WTC11 (cell line): ENCODE measurements around the gene PRKCZ. TPM values are rescaled to one million over a fixed set of nuclear protein-coding genes. Genes with fewer than 3 reads are reported as not detected.

Experiments
- ATAC-seq: fragments of 200-7000 bp; cut with Tn5 transposase; 2 replicates; pipeline ENCODE4 v1.10.0; 2021; ENCODE audit warnings: mild to moderate bottlenecking, moderate library complexity
- CTCF ChIA-PET: fragments of 300-600 bp; sonication (Branson Sonifier 250); formaldehyde crosslinking; loops from one replicate; lab custom pipeline; 2021; ENCODE audit warnings: antibody characterized with exemption; lab: Charles Lee
- POLR2A ChIA-PET: fragments of 350-600 bp; sonication (Branson Sonifier 250); formaldehyde crosslinking; loops from one replicate; lab custom pipeline; 2021; ENCODE audit warnings: antibody characterized with exemption; lab: Charles Lee
- DNase-seq: peaks from one replicate; pipeline ENCODE4 v3.0.0; 2021; ENCODE audit warnings: low spot score
- H3K27ac Mint-ChIP-seq: 2 replicates; pipeline ENCODE4 v1.8.0; 2021; ENCODE audit warnings: mixed read lengths
- H3K27me3 Mint-ChIP-seq: 2 replicates; pipeline ENCODE4 v1.8.0; 2021; ENCODE audit warnings: low read depth, mild to moderate bottlenecking, moderate library complexity, mixed read lengths
- H3K36me3 Mint-ChIP-seq: 2 replicates; pipeline ENCODE4 v1.8.0; 2021; ENCODE audit warnings: mixed read lengths
- H3K4me1 Mint-ChIP-seq: 2 replicates; pipeline ENCODE4 v1.8.0; 2022; ENCODE audit warnings: mixed read lengths
- H3K4me3 Mint-ChIP-seq: 2 replicates; pipeline ENCODE4 v1.8.0; 2021; ENCODE audit warnings: mild to moderate bottlenecking, moderate library complexity, mixed read lengths
- H3K9me3 Mint-ChIP-seq: 2 replicates; pipeline ENCODE4 v1.8.0; 2021; ENCODE audit warnings: mixed read lengths
- ARID4B ChIP-seq: sonication (generic); formaldehyde crosslinking; IDR thresholded peaks from 2 replicates; pipeline ENCODE4 v1.8.0; 2023; ENCODE audit warnings: missing genetic modification reagents, mild to moderate bottlenecking, borderline replicate concordance
- ATF1 ChIP-seq: sonication (generic); formaldehyde crosslinking; IDR thresholded peaks from 2 replicates; pipeline ENCODE4 v1.8.1; 2023; ENCODE audit warnings: mild to moderate bottlenecking, moderate library complexity, missing genetic modification reagents
- ATF2 ChIP-seq: sonication (generic); formaldehyde crosslinking; IDR thresholded peaks from 2 replicates; pipeline ENCODE4 v1.8.1; 2022; ENCODE audit warnings: low read depth, missing genetic modification reagents, borderline replicate concordance
- CDX4 ChIP-seq: fragments of 250-450 bp; sonication (Bioruptor Pico); IDR thresholded peaks from 2 replicates; pipeline ENCODE4 v1.9.0; 2021; ENCODE audit warnings: moderate library complexity, mild to moderate bottlenecking, inconsistent platforms, borderline replicate concordance
- CREB1 ChIP-seq: sonication (generic); formaldehyde crosslinking; IDR thresholded peaks from 2 replicates; pipeline ENCODE4 v1.8.0; 2023; ENCODE audit warnings: mild to moderate bottlenecking, missing genetic modification reagents
- CREM ChIP-seq: sonication (generic); formaldehyde crosslinking; IDR thresholded peaks from 2 replicates; pipeline ENCODE4 v1.8.1; 2022; ENCODE audit warnings: mild to moderate bottlenecking, missing genetic modification reagents, moderate library complexity
- ETV6 ChIP-seq: sonication (generic); formaldehyde crosslinking; IDR thresholded peaks from 2 replicates; pipeline ENCODE4 v1.8.1; 2022; ENCODE audit warnings: mild to moderate bottlenecking, missing genetic modification reagents
- FOXJ3 ChIP-seq: sonication (generic); formaldehyde crosslinking; IDR thresholded peaks from 2 replicates; pipeline ENCODE4 v1.9.0; 2021; ENCODE audit warnings: missing genetic modification reagents, mild to moderate bottlenecking, borderline replicate concordance
- FOXK1 ChIP-seq: sonication (generic); formaldehyde crosslinking; IDR thresholded peaks from 2 replicates; pipeline ENCODE4 v1.8.0; 2022; ENCODE audit warnings: mild to moderate bottlenecking, moderate library complexity, missing genetic modification reagents
- FOXP1 ChIP-seq: sonication (generic); formaldehyde crosslinking; IDR thresholded peaks from 2 replicates; pipeline ENCODE4 v1.8.0; 2022; ENCODE audit warnings: missing genetic modification reagents, mild to moderate bottlenecking, moderate library complexity, borderline replicate concordance
- GRHL2 ChIP-seq: fragments of 250-450 bp; sonication (Bioruptor Pico); IDR thresholded peaks from 2 replicates; pipeline ENCODE4 v1.8.0; 2022; ENCODE audit warnings: mild to moderate bottlenecking, moderate library complexity; ENCODE audit not compliant: insufficient replicate concordance, severe bottlenecking
- GTF2I ChIP-seq: fragments of 250-450 bp; sonication (Bioruptor Pico); conservative IDR thresholded peaks from 2 replicates; pipeline ENCODE4 v1.4.0; 2021; ENCODE audit warnings: mild to moderate bottlenecking
- HMGXB4 ChIP-seq: sonication (generic); formaldehyde crosslinking; IDR thresholded peaks from 2 replicates; pipeline ENCODE4 v1.8.1; 2023; ENCODE audit warnings: mild to moderate bottlenecking, moderate library complexity, missing genetic modification reagents
- MYBL2 ChIP-seq: sonication (generic); formaldehyde crosslinking; IDR thresholded peaks from 2 replicates; pipeline ENCODE4 v1.8.1; 2023; ENCODE audit warnings: mild to moderate bottlenecking, moderate library complexity, missing genetic modification reagents
- NFE2L1 ChIP-seq: sonication (generic); formaldehyde crosslinking; IDR thresholded peaks from 2 replicates; pipeline ENCODE4 v1.8.1; 2023; ENCODE audit warnings: missing genetic modification reagents
- RELA ChIP-seq: sonication (generic); formaldehyde crosslinking; IDR thresholded peaks from 2 replicates; pipeline ENCODE4 v1.8.1; 2022; ENCODE audit warnings: missing genetic modification reagents, mild to moderate bottlenecking, borderline replicate concordance
- SP1 ChIP-seq: sonication (generic); formaldehyde crosslinking; conservative IDR thresholded peaks from 2 replicates; pipeline ENCODE4 v1.8.1; 2022; ENCODE audit warnings: missing genetic modification reagents
- TEAD4 ChIP-seq: sonication (generic); formaldehyde crosslinking; IDR thresholded peaks from 2 replicates; pipeline ENCODE4 v1.8.0; 2022; ENCODE audit warnings: mild to moderate bottlenecking, missing genetic modification reagents
- ZNF121 ChIP-seq: sonication (generic); formaldehyde crosslinking; IDR thresholded peaks from 2 replicates; pipeline ENCODE4 v1.8.0; 2023; ENCODE audit warnings: missing genetic modification reagents
- ZNF263 ChIP-seq: sonication (generic); formaldehyde crosslinking; IDR thresholded peaks from 2 replicates; pipeline ENCODE4 v1.8.1; 2022; ENCODE audit warnings: low read depth, mild to moderate bottlenecking, moderate library complexity, missing genetic modification reagents
- ZNF281 ChIP-seq: sonication (generic); formaldehyde crosslinking; IDR thresholded peaks from 2 replicates; pipeline ENCODE4 v1.8.0; 2023; ENCODE audit warnings: mild to moderate bottlenecking, missing genetic modification reagents
- ZNF396 ChIP-seq: fragments of 250-450 bp; sonication (Bioruptor Pico); IDR thresholded peaks from 2 replicates; pipeline ENCODE4 v1.8.0; 2021; ENCODE audit warnings: mild to moderate bottlenecking, moderate library complexity, borderline replicate concordance
- ZNF423 ChIP-seq: fragments of 250-450 bp; sonication (Bioruptor Pico); IDR thresholded peaks from 2 replicates; pipeline ENCODE4 v2.1.2; 2022; ENCODE audit warnings: mild to moderate bottlenecking, moderate library complexity
- ZNF671 ChIP-seq: fragments of 250-450 bp; sonication (Bioruptor Pico); IDR thresholded peaks from 2 replicates; pipeline ENCODE4 v1.8.0; 2021; ENCODE audit warnings: mild to moderate bottlenecking
- total RNA-seq: library from RNA; stranded (reverse); gene quantifications from 3 replicates; pipeline ENCODE4 v1.2.3, GENCODE V29; 2021

PRKCZ gene
- total RNA-seq, 1 experiment from 2014 or later: 52.5 TPM

- H3K9me3 Mint-ChIP-seq: peaks cover 10% of the 10 kb centered on the region
- TF ChIP-seq FOXP1 (CRISPR knock-in tag) (no peak), ATF1 (CRISPR knock-in tag) (no peak), ZNF671 (CRISPR knock-in tag) (no peak), NFE2L1 (CRISPR knock-in tag) (0 out of 2 replicates have a peak, but pooled peaks have one; percentile 36), ZNF281 (CRISPR knock-in tag) (no peak), ZNF423 (no peak), ZNF396 (CRISPR knock-in tag) (no peak)
- H3K4me1 Mint-ChIP-seq: no peaks in the 10 kb centered on the region
- no peak overlapping the region for H3K27ac Mint-ChIP-seq
- ATAC-seq (no peak), DNase-seq (no peak)
- CTCF ChIA-PET: interaction anchor here (1.1 kb wide), 1 partner anchor 19 kb away, joined by 5 read pairs; no protein-coding TSS in a partner anchor
- POLR2A ChIA-PET: no interaction called here
- H3K36me3 Mint-ChIP-seq: peaks cover 44% of the 10 kb centered on the region
- no peak overlapping the region for H3K4me3 Mint-ChIP-seq
- H3K27me3 Mint-ChIP-seq: no peaks in the 10 kb centered on the region
These were observed 105.0 kb downstream of the PRKCZ start for GRCh38 chr1:2155147-2155598.

GRCh38 chr1:2155788-2156187 lies 105.6 kb downstream of the PRKCZ start:
- POLR2A ChIA-PET: no interaction called here
- DNase-seq (no peak), ATAC-seq (no peak)
- no peaks in the 10 kb centered on the region for H3K4me1 Mint-ChIP-seq
- no peak overlapping the region for H3K27ac Mint-ChIP-seq
- CTCF ChIA-PET: no interaction called here
- peaks cover 10% of the 10 kb centered on the region for H3K9me3 Mint-ChIP-seq
- H3K36me3 Mint-ChIP-seq: peaks cover 42% of the 10 kb centered on the region
- no peaks in the 10 kb centered on the region for H3K27me3 Mint-ChIP-seq
- TF ChIP-seq CDX4 (CRISPR knock-in tag) (no peak), ARID4B (CRISPR knock-in tag) (no peak), FOXK1 (CRISPR knock-in tag) (no peak), TEAD4 (no peak), GTF2I (CRISPR knock-in tag) (no peak), RELA (CRISPR knock-in tag) (no peak), ETV6 (CRISPR knock-in tag) (no peak), ZNF671 (CRISPR knock-in tag) (no peak), ZNF396 (CRISPR knock-in tag) (no peak), ATF1 (CRISPR knock-in tag) (no peak), GRHL2 (no peak), SP1 (CRISPR knock-in tag) (no peak), ZNF263 (CRISPR knock-in tag) (no peak), CREB1 (CRISPR knock-in tag) (no peak), FOXJ3 (CRISPR knock-in tag) (no peak), ZNF121 (CRISPR knock-in tag) (no peak), ATF2 (CRISPR knock-in tag) (no peak), MYBL2 (CRISPR knock-in tag) (no peak), CREM (CRISPR knock-in tag) (no peak), HMGXB4 (CRISPR knock-in tag) (no peak)
- no peak overlapping the region for H3K4me3 Mint-ChIP-seq
